ENCODE data around the gene PRRG2.

DNA sequence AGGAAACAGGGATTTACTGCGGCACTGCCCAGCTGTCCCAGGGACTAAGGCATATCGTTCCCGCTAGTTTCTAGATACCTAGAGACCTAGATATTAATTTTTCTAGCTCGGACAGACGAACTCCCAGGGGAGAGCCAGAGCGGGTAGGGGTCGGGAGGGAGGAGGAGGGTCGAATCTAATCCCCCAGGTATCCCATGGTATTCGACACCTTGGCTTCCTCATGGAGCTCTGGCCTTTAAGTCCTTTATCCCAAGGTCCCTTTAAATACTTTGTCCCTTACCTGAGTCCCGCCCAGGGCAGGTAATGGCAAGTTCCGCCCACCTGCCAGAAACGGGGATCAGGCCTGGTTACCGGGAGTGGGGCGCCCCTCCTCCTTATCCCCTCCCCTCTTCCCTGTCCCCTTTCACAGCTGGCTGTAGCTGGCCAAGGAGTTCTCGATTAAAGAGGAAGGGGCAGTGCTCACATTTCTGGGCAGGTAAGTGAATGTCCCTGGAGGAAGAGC is at the start of gene PRRG2:
- TF ChIP-seq EZH2 (IDR thresholded peaks at IDR 0.05; ENCODE audit: borderline replicate concordance, low read depth, low read length, severe bottlenecking): no peak
- TF ChIP-seq, protein P1, sequence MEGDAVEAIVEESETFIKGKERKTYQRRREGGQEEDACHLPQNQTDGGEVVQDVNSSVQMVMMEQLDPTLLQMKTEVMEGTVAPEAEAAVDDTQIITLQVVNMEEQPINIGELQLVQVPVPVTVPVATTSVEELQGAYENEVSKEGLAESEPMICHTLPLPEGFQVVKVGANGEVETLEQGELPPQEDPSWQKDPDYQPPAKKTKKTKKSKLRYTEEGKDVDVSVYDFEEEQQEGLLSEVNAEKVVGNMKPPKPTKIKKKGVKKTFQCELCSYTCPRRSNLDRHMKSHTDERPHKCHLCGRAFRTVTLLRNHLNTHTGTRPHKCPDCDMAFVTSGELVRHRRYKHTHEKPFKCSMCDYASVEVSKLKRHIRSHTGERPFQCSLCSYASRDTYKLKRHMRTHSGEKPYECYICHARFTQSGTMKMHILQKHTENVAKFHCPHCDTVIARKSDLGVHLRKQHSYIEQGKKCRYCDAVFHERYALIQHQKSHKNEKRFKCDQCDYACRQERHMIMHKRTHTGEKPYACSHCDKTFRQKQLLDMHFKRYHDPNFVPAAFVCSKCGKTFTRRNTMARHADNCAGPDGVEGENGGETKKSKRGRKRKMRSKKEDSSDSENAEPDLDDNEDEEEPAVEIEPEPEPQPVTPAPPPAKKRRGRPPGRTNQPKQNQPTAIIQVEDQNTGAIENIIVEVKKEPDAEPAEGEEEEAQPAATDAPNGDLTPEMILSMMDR (IDR thresholded peaks at IDR 0.05; ENCODE audit: borderline replicate concordance, extremely low read depth, low read length, poor library complexity, severe bottlenecking): no peak

Data from DND-41 (cell line).